Activated naive CD4-positive, alpha-beta T cell treated with anti-CD3 and anti-CD28 coated beads, Interleukin-2, amount 10 ng/mL, durations not matched to agents 5 hours and 36 hours (primary cell): ENCODE results near the gene IGFL3. TPM values are rescaled to one million over a fixed set of nuclear protein-coding genes. Genes with fewer than 3 reads are reported as not detected.

Experiments
- total RNA-seq, 2 experiments: library from RNA; stranded (reverse); gene quantifications; one replicate each; pipeline ENCODE4 v1.2.3, GENCODE V29; 2021

The IGFL3 gene
- not detected for total RNA-seq

DNA sequence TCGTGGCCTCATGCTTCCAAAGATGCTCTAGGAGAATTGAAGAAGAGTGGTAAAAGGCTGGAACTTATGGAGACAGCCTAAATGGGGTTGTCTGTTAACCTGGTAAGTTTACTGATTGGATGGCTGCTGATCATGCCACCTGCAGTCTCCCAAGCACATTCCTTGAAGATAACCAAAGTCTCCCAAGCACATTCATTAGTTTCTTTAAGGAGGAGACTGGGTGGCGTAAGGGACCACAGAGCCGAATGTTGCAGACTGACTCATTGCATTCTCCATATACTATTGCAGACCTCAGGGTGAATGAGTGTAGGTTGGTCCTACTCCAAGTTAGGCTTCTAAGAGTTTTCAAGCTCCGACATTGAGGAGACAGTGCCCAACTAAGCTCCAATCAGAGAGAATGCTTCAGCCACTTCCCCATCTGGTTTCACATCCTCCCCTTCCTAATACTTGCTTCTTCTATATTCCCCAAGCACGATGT, at the start of gene IGFL3:
IGFL3 (minus strand) TSS at position 51 of the 478 bp plus-strand sequence; CDS start at position 12, 39 bp downstream.

DNA sequence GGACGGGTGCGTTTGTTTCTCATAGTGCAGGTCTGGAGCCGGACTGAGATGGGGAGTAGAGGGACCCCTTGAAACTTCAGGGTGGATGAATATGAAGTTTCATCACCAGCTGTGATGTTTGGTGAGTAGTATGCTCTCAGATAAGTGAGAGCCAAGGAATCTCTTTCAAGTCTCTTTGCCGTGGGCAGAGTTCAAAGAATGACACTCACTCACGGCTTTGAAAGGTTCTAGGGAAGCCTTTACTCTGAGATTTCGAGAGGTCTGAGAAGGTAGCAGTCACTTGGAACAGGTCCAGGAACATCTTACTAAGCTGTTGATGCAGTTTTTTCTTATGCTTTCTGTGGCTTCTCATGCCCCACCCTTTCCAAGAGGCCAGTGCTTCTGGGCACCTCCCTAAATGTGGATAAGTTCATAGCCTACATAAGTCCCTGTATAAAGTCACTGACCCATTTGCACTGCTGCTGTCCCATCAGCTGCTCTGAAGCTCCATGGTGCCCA, 23.4 kb upstream of the IGFL3 start, which contains the start of gene IGFL2:
IGFL2 (plus strand) TSS at position 448 of the 498 bp plus-strand sequence; CDS start at position 489, 41 bp downstream.

Other genes with a start within 250 kb of the IGFL3 start
- gene IRF2BP1, start 238.5 kb downstream of the IGFL3 start, total RNA-seq = 10 to 100 TPM; 20.2 to 20.8 TPM
- gene MYPOP, start 222.1 kb downstream of the IGFL3 start, total RNA-seq = 10 to 100 TPM; 10.1 to 10.8 TPM
- gene NANOS2, start 209.9 kb downstream of the IGFL3 start, total RNA-seq = not detected
- under 1 TPM; 0.17 to 0.18 TPM for gene NOVA2, start 150.8 kb downstream of the IGFL3 start, total RNA-seq
- gene CCDC61, start 129.2 kb downstream of the IGFL3 start, total RNA-seq = 10 to 100 TPM; 26.9 to 27.9 TPM
- not detected for gene PGLYRP1, start 101.6 kb downstream of the IGFL3 start, total RNA-seq
- not detected for gene IGFL4, start 83.7 kb downstream of the IGFL3 start, total RNA-seq
- gene IGFL2, start 23.6 kb upstream of the IGFL3 start, total RNA-seq = not detected
- not detected for gene IGFL1, start 105.1 kb upstream of the IGFL3 start, total RNA-seq
- gene HIF3A, start 172.4 kb upstream of the IGFL3 start, total RNA-seq = not detected
- gene PPP5C, start 222.4 kb upstream of the IGFL3 start, total RNA-seq = 10 to 100 TPM; 82.5 to 86.9 TPM